ENCODE data around the gene ABHD17A.

DNA sequence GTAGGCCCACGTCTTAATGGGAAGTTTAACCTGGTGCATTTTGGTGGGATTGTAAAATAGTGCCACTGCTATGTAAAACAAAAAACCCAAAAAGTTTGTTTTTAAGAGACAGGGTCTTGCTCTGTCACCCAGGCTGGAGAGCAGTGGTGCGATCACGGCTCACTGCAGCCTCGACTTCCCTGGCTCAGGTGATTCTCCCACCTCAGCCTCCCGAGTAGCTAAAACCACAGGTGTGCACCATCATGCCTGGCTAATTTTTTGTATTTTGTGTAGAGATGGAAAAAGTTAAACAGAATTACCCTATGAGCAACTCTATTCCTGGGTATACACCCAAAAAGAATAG lies 36.2 kb downstream of the ABHD17A start:
- TF ChIP-seq, protein P1, sequence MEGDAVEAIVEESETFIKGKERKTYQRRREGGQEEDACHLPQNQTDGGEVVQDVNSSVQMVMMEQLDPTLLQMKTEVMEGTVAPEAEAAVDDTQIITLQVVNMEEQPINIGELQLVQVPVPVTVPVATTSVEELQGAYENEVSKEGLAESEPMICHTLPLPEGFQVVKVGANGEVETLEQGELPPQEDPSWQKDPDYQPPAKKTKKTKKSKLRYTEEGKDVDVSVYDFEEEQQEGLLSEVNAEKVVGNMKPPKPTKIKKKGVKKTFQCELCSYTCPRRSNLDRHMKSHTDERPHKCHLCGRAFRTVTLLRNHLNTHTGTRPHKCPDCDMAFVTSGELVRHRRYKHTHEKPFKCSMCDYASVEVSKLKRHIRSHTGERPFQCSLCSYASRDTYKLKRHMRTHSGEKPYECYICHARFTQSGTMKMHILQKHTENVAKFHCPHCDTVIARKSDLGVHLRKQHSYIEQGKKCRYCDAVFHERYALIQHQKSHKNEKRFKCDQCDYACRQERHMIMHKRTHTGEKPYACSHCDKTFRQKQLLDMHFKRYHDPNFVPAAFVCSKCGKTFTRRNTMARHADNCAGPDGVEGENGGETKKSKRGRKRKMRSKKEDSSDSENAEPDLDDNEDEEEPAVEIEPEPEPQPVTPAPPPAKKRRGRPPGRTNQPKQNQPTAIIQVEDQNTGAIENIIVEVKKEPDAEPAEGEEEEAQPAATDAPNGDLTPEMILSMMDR (IDR thresholded peaks at IDR 0.05), result no peak
- TF ChIP-seq EP300 (IDR thresholded peaks at IDR 0.05) (no peak), POLR2A (IDR thresholded peaks at IDR 0.05) (no peak), POLR2AphosphoS5 (IDR thresholded peaks at IDR 0.05) (no peak)
